Measurements from ENCODE around the gene POU2F2. TPM values are rescaled to one million over a fixed set of nuclear protein-coding genes. Genes with fewer than 3 reads are reported as not detected.

The POU2F2 gene
- total RNA-seq, 1 donor from 2014 or later, result 6.1 TPM

- no peak for DNase-seq
- peaks cover 3% of the 10 kb centered on the region for H3K4me1 ChIP-seq
- peaks cover 30% of the 10 kb centered on the region for H3K27me3 ChIP-seq (ENCODE audit: low read depth)
- no peak for ATAC-seq
- H3K4me3 ChIP-seq, result no peak overlapping the region
- TF ChIP-seq, protein P1, sequence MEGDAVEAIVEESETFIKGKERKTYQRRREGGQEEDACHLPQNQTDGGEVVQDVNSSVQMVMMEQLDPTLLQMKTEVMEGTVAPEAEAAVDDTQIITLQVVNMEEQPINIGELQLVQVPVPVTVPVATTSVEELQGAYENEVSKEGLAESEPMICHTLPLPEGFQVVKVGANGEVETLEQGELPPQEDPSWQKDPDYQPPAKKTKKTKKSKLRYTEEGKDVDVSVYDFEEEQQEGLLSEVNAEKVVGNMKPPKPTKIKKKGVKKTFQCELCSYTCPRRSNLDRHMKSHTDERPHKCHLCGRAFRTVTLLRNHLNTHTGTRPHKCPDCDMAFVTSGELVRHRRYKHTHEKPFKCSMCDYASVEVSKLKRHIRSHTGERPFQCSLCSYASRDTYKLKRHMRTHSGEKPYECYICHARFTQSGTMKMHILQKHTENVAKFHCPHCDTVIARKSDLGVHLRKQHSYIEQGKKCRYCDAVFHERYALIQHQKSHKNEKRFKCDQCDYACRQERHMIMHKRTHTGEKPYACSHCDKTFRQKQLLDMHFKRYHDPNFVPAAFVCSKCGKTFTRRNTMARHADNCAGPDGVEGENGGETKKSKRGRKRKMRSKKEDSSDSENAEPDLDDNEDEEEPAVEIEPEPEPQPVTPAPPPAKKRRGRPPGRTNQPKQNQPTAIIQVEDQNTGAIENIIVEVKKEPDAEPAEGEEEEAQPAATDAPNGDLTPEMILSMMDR (IDR thresholded peaks at IDR 0.05), result no peak
- H3K36me3 ChIP-seq, result no peaks in the 10 kb centered on the region
- no peaks in the 10 kb centered on the region for H3K9me3 ChIP-seq
- intact Hi-C loops (cut with DNase I), result no loop called here
- no peak overlapping the region for H3K27ac ChIP-seq
Observed at GRCh38 chr19:42170715-42171114, 38.5 kb upstream of the POU2F2 start.

DNA sequence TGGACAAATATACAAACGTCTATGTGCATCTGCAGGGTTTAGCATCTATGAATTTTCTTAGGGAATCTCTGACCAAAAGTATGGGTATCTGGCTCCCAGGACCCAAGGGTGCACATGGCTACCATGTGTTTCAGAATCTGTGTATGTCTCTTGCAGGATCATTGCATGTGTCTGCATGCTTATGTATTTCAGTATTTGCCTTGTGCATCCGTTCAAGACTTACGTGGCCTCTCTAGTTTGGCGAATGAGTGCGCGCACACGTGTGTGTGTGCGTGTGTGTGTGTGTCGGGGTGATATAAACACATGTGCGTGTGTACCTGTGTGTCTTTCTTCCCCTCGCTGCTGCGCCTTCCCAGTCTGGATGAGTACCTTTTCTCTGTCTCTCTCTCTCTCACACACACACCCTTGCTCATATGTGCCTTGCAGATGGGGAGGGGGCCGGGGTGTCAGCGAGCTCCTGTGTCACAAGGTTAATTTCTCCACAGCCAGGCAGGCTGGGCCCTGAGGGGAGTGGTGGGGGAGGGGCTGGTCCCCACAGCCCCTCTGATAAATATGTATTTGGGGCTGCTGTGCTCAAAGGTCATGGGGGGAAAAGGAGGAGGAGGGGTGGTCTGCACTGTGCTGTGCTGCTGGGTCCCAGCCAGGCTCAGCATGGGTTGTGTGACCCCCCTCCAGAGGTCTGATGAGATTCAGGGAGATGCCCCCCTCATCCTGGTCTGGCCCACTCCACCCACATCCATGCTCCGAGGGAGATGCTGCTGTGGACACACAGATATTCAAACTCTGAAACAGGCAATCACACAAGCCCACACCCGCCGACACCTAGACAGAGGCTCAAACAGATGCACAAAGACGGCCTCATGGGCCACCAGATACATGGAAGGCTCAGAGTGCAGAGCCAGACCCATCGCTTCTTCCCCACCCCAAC, 37.5 kb upstream of the POU2F2 start:
- H3K9me3 ChIP-seq, result no peaks in the 10 kb centered on the region
- DNase-seq, result no peak
- TF ChIP-seq, protein P1 (IDR thresholded peaks at IDR 0.05), result no peak
- no peak for ATAC-seq
- H3K36me3 ChIP-seq, result no peaks in the 10 kb centered on the region
- H3K4me3 ChIP-seq, result no peak overlapping the region
- intact Hi-C loops (cut with DNase I), result no loop called here
- H3K27ac ChIP-seq, result no peak overlapping the region
- H3K27me3 ChIP-seq (ENCODE audit: low read depth), result peaks cover 20% of the 10 kb centered on the region
- H3K4me1 ChIP-seq, result no peaks in the 10 kb centered on the region

GRCh38 chr19:42168206-42168605, 36.0 kb upstream of the POU2F2 start:
- H3K4me3 ChIP-seq, result no peak overlapping the region
- DNase-seq, result no peak
- H3K4me1 ChIP-seq, result no peaks in the 10 kb centered on the region
- no peaks in the 10 kb centered on the region for H3K36me3 ChIP-seq
- TF ChIP-seq, protein P1 (IDR thresholded peaks at IDR 0.05), result no peak
- intact Hi-C loops (cut with DNase I), result no loop called here
- H3K27me3 ChIP-seq (ENCODE audit: low read depth), result peaks cover 12% of the 10 kb centered on the region
- ATAC-seq, result no peak
- no peak overlapping the region for H3K27ac ChIP-seq
- no peaks in the 10 kb centered on the region for H3K9me3 ChIP-seq

- no peak overlapping the region for H3K27ac ChIP-seq
- ATAC-seq (no peak), DNase-seq (no peak)
- no peaks in the 10 kb centered on the region for H3K36me3 ChIP-seq
- H3K9me3 ChIP-seq, result no peaks in the 10 kb centered on the region
- intact Hi-C loops (cut with DNase I), result no loop called here
- H3K27me3 ChIP-seq (ENCODE audit: low read depth), result peaks cover 10% of the 10 kb centered on the region
- TF ChIP-seq, protein P1 (IDR thresholded peaks at IDR 0.05), result no peak
- no peak overlapping the region for H3K4me3 ChIP-seq
- no peaks in the 10 kb centered on the region for H3K4me1 ChIP-seq
Observed at GRCh38 chr19:42166316-42166715, 34.1 kb upstream of the POU2F2 start.

DNA sequence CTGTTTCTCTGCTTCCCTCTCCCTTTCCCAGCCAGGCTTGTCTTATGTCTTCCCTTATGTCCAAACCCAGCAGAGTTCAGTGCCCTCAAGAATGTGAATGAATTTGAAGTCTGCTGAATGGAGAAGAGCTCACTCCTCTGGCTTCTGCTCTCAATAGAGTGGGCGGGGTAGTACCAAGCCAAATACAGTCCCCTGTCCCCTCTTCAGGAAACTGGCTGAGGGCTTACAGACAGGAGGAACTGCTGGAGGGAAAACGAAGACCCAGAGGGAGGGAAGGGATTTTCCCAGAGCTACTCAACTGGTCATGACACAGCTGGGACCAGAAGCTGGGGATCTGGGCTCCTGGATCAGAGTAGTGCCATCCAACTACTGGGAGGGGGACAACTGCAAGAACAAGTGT, 32.9 kb upstream of the POU2F2 start:
- H3K27ac ChIP-seq, result no peak overlapping the region
- ATAC-seq (no peak), DNase-seq (no peak)
- no peaks in the 10 kb centered on the region for H3K4me1 ChIP-seq
- peaks cover 10% of the 10 kb centered on the region for H3K27me3 ChIP-seq (ENCODE audit: low read depth)
- no peaks in the 10 kb centered on the region for H3K36me3 ChIP-seq
- H3K9me3 ChIP-seq, result no peaks in the 10 kb centered on the region
- TF ChIP-seq, protein P1 (IDR thresholded peaks at IDR 0.05), result no peak
- intact Hi-C loops (cut with DNase I), result no loop called here
- H3K4me3 ChIP-seq, result no peak overlapping the region
